Vagina (tissue), 2 donors: Measurements from ENCODE around the gene EYS.

Experiments used
- POLR2A ChIP-seq, 2 donors: fragments of 450-650 bp; IDR thresholded peaks; one replicate each; pipeline ENCODE4 v1.6.1; 2017; ENCODE audit warnings: antibody characterized with exemption in 2 of 2, mild to moderate bottlenecking in 2 of 2, moderate library complexity in 2 of 2
- TF ChIP-seq, protein P1 (sequence below), 3 experiments: fragments of 450-650 bp in 2 of 3; fragments of 200-600 bp in 1 of 3; sonication (generic) in 1 of 3; IDR thresholded peaks; one replicate each; pipeline ENCODE4 v1.5.1; 2017 to 2019; ENCODE audit warnings: antibody characterized with exemption in 3 of 3, mild to moderate bottlenecking in 2 of 3, moderate library complexity in 2 of 3

DNA sequence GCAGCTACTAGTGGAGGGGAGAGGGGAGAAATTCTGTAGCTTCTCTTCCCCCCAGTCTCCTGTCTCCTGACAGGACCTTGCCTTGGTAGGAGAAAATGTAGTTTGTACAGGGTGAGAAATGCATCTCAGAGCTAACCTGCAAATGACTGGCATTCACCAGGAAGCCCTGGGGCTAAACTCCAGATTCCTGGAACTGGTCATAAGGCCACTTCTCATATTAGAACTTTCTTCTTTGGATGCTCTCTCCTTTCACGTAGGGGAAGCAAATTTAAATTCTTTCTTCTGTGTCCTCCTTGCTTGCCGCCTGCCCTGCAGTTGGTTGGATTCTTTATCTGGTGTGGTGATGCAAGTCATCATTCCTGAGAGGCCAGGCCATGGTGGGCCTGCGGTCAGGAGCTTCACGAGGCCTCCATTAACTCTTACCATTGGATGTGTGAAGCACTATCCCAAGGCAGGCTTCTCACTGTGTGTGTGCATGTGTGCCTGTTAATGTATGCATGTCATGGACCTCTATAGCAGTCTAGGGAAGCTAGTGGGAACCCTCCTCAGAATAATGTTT is 1889.5 kb downstream of the EYS start:
- no peak for TF ChIP-seq POLR2A (IDR thresholded peaks at IDR 0.05)
- TF ChIP-seq, protein P1, sequence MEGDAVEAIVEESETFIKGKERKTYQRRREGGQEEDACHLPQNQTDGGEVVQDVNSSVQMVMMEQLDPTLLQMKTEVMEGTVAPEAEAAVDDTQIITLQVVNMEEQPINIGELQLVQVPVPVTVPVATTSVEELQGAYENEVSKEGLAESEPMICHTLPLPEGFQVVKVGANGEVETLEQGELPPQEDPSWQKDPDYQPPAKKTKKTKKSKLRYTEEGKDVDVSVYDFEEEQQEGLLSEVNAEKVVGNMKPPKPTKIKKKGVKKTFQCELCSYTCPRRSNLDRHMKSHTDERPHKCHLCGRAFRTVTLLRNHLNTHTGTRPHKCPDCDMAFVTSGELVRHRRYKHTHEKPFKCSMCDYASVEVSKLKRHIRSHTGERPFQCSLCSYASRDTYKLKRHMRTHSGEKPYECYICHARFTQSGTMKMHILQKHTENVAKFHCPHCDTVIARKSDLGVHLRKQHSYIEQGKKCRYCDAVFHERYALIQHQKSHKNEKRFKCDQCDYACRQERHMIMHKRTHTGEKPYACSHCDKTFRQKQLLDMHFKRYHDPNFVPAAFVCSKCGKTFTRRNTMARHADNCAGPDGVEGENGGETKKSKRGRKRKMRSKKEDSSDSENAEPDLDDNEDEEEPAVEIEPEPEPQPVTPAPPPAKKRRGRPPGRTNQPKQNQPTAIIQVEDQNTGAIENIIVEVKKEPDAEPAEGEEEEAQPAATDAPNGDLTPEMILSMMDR (IDR thresholded peaks at IDR 0.05): no peak
